ENCODE data around the gene FBN1.

DNA sequence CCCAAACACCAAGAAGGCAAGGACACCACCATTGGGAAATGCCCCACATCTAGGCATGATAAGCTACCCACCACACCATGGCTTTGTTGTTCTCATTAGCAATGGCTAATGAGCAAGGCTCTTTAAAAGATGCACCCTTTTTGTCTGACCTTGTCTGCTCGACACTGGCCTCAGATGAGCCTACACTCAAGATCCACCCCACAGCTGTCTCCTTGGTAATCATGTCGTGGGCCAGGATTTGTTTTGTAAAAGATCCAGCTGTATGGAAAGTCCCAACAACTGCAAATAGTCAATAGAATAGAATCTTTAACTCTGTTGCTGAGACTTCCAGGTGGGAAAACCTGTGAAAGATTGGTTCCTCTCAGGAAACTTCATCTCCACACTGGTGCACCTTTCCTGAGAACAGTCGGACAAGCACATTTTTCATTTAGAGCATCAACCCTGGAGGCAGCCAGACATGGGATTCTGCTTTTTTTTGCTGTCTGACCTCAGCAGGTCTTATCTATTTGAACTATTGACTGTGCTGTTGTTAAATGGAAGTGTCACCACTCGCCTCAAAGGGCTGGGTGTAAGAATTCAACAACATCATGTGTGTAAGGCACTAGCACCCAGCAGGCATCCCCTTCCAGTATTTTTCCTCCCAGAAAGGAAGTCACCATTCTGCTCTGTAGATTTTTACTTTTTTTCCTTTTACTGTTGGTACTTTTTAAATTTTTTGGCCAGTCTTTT, 278.8 kb downstream of the FBN1 start:
- TF ChIP-seq POLR2A (IDR thresholded peaks at IDR 0.05) (no peak), POLR2AphosphoS5 (IDR thresholded peaks at IDR 0.05) (no peak)
- TF ChIP-seq, protein P1, sequence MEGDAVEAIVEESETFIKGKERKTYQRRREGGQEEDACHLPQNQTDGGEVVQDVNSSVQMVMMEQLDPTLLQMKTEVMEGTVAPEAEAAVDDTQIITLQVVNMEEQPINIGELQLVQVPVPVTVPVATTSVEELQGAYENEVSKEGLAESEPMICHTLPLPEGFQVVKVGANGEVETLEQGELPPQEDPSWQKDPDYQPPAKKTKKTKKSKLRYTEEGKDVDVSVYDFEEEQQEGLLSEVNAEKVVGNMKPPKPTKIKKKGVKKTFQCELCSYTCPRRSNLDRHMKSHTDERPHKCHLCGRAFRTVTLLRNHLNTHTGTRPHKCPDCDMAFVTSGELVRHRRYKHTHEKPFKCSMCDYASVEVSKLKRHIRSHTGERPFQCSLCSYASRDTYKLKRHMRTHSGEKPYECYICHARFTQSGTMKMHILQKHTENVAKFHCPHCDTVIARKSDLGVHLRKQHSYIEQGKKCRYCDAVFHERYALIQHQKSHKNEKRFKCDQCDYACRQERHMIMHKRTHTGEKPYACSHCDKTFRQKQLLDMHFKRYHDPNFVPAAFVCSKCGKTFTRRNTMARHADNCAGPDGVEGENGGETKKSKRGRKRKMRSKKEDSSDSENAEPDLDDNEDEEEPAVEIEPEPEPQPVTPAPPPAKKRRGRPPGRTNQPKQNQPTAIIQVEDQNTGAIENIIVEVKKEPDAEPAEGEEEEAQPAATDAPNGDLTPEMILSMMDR (IDR thresholded peaks at IDR 0.05), result no peak

All from sigmoid colon (tissue), 4 donors.